Adipocyte (in vitro differentiated cells): Measurements from ENCODE around the gene KRT3.
"Not testable (repeated sequence)": the region's sequence is repeated elsewhere in the genome, so short reads cannot be mapped to it uniquely, and the experiment has no call there.

Experiments
- DNase-seq: peaks from one replicate; pipeline ENCODE4 v3.0.0-alpha.2; 2015; ENCODE audit warnings: low read depth
- H3K27me3 ChIP-seq: replicated peaks from 2 replicates; pipeline ENCODE4 v1.7.0; 2013; ENCODE audit warnings: mild to moderate bottlenecking, low read length, moderate library complexity; ENCODE audit not compliant: control insufficient read depth, insufficient read depth
- H3K36me3 ChIP-seq: 2 replicates; pipeline ENCODE4 v1.7.0; 2013; ENCODE audit warnings: low read length, mild to moderate bottlenecking, moderate library complexity; ENCODE audit not compliant: control insufficient read depth, insufficient read depth, severe bottlenecking
- H3K4me1 ChIP-seq: 2 replicates; pipeline ENCODE4 v1.7.0; 2013; ENCODE audit warnings: mild to moderate bottlenecking, low read length, moderate library complexity; ENCODE audit not compliant: control insufficient read depth, insufficient read depth
- H3K4me3 ChIP-seq: 2 replicates; pipeline ENCODE4 v1.7.0; 2013; ENCODE audit warnings: mild to moderate bottlenecking, low read length, moderate library complexity
- H3K9ac ChIP-seq: 2 replicates; pipeline ENCODE4 v1.7.0; 2013; ENCODE audit warnings: mild to moderate bottlenecking, low read length, moderate library complexity
- H3K9me3 ChIP-seq: 2 replicates; pipeline ENCODE4 v1.7.0; 2013; ENCODE audit warnings: mild to moderate bottlenecking, low read length, moderate library complexity; ENCODE audit not compliant: control insufficient read depth

Gene KRT3

GRCh38 chr12:52799505-52800211 lies 3.7 kb upstream of the KRT3 start:
- no peak for DNase-seq

GRCh38 chr12:52798671-52799504 lies 3.0 kb upstream of the KRT3 start:
- Histone ChIP-seq H3K27me3 (peaks cover 9% of the 10 kb centered on the region), H3K9ac (no peak overlapping the region), H3K36me3 (no peaks in the 10 kb centered on the region), H3K4me1 (no peaks in the 10 kb centered on the region), H3K9me3 (no peaks in the 10 kb centered on the region), H3K4me3 (no peak overlapping the region)
- no peak for DNase-seq

More at GRCh38 chr12:52799505-52800211, 3.7 kb upstream of the KRT3 start:
- Histone ChIP-seq H3K27me3 (peaks cover 10% of the 10 kb centered on the region), H3K4me3 (no peak overlapping the region), H3K4me1 (no peaks in the 10 kb centered on the region), H3K9ac (no peak overlapping the region), H3K36me3 (no peaks in the 10 kb centered on the region), H3K9me3 (no peaks in the 10 kb centered on the region)

- DNase-seq, result no peak
- Histone ChIP-seq H3K27me3 (peaks cover 2% of the 10 kb centered on the region), H3K9me3 (no peaks in the 10 kb centered on the region), H3K9ac (no peak overlapping the region), H3K4me3 (no peak overlapping the region), H3K36me3 (no peaks in the 10 kb centered on the region), H3K4me1 (no peaks in the 10 kb centered on the region)
Measured at GRCh38 chr12:52798003-52798670, 2.2 kb upstream of the KRT3 start.

- DNase-seq, result no peak
- H3K4me3 ChIP-seq, result no peak overlapping the region
- no peaks in the 10 kb centered on the region for H3K4me1 ChIP-seq
- no peaks in the 10 kb centered on the region for H3K36me3 ChIP-seq
- no peaks in the 10 kb centered on the region for H3K9me3 ChIP-seq
- H3K27me3 ChIP-seq, result peaks cover 4% of the 10 kb centered on the region
- no peak overlapping the region for H3K9ac ChIP-seq
Measured at GRCh38 chr12:52797529-52797894, 1.6 kb upstream of the KRT3 start.

GRCh38 chr12:52796839-52797528 lies 1.1 kb upstream of the KRT3 start:
- Histone ChIP-seq H3K27me3 (peaks cover 6% of the 10 kb centered on the region), H3K9ac (no peak overlapping the region), H3K36me3 (no peaks in the 10 kb centered on the region), H3K4me3 (no peak overlapping the region), H3K9me3 (no peaks in the 10 kb centered on the region), H3K4me1 (no peaks in the 10 kb centered on the region)
- DNase-seq, result no peak

- no peak for DNase-seq
- no peak overlapping the region for H3K9ac ChIP-seq
- no peak overlapping the region for H3K4me3 ChIP-seq
- H3K4me1 ChIP-seq, result no peaks in the 10 kb centered on the region
- H3K27me3 ChIP-seq, result peaks cover 10% of the 10 kb centered on the region
- no peaks in the 10 kb centered on the region for H3K36me3 ChIP-seq
- H3K9me3 ChIP-seq, result no peaks in the 10 kb centered on the region
Measured at GRCh38 chr12:52796429-52796794, 495 bp upstream of the KRT3 start.

GRCh38 chr12:52795332-52795674 lies 614 bp downstream of the KRT3 start:
- H3K4me3 ChIP-seq, H3K4me1 ChIP-seq, DNase-seq, H3K9me3 ChIP-seq, H3K9ac ChIP-seq, H3K36me3 ChIP-seq: not testable (repeated sequence)
- peaks cover 21% of the 10 kb centered on the region for H3K27me3 ChIP-seq

GRCh38 chr12:52794479-52795331 lies 1.2 kb downstream of the KRT3 start:
- H3K9me3 ChIP-seq, result no peaks in the 10 kb centered on the region
- no peak overlapping the region for H3K9ac ChIP-seq
- H3K4me1 ChIP-seq, result no peaks in the 10 kb centered on the region
- DNase-seq, result no peak
- H3K27me3 ChIP-seq, result peaks cover 24% of the 10 kb centered on the region
- H3K4me3 ChIP-seq, result no peak overlapping the region
- no peaks in the 10 kb centered on the region for H3K36me3 ChIP-seq

GRCh38 chr12:52792185-52793029 lies 3.5 kb downstream of the KRT3 start:
- Histone ChIP-seq H3K4me1 (no peaks in the 10 kb centered on the region), H3K9me3 (no peaks in the 10 kb centered on the region), H3K36me3 (no peaks in the 10 kb centered on the region), H3K4me3 (no peak overlapping the region), H3K9ac (no peak overlapping the region), H3K27me3 (peaks cover 45% of the 10 kb centered on the region)
- no peak for DNase-seq
